ENCODE results near the gene GJB3. TPM values are rescaled to one million over a fixed set of nuclear protein-coding genes. Genes with fewer than 3 reads are reported as not detected.

Gene GJB3
- total RNA-seq, 4 donors from 2014 or later, result not detected

DNA sequence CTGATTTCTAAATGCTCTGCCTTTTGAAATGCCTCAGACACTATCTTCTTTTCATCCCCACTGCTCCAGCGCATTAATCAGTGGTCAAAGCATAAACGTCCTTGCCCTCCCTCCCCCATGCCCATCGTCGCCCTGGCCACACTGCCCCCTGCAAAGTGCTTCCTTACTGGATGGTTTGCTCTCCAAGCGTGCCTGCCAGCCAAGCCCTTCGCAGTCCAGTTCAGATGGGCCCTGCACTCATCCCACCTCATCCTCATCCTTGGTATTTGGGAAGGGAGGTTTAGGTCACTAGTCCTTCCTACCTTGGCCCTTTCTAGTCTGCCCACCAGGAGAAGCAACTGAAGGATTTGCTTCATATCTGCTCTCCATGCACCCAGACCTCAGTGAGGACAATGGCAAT, 14.9 kb downstream of the GJB3 start:
- TF ChIP-seq, protein P1, sequence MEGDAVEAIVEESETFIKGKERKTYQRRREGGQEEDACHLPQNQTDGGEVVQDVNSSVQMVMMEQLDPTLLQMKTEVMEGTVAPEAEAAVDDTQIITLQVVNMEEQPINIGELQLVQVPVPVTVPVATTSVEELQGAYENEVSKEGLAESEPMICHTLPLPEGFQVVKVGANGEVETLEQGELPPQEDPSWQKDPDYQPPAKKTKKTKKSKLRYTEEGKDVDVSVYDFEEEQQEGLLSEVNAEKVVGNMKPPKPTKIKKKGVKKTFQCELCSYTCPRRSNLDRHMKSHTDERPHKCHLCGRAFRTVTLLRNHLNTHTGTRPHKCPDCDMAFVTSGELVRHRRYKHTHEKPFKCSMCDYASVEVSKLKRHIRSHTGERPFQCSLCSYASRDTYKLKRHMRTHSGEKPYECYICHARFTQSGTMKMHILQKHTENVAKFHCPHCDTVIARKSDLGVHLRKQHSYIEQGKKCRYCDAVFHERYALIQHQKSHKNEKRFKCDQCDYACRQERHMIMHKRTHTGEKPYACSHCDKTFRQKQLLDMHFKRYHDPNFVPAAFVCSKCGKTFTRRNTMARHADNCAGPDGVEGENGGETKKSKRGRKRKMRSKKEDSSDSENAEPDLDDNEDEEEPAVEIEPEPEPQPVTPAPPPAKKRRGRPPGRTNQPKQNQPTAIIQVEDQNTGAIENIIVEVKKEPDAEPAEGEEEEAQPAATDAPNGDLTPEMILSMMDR (IDR thresholded peaks at IDR 0.05; ENCODE audit: low read depth), result no peak

DNA sequence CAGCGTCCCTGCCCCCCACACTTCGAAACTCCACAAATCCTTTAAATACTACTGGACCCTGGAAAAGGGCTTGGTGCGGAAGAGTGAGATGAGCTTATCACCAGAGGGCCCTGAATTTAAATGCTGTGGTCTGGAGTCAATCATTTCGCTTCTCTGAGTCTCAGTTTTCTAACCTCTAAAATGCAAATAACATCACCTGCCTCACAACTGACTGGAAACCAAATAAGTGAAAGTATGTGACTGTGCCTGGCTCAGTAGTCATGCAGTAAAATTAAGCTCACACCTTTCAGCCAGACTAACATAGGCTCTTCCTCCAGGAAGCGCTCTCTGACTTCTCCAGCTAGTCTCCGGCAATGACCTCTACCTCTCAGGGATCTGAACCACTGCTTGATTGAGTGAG, 16.0 kb downstream of the GJB3 start:
- TF ChIP-seq, protein P1 (IDR thresholded peaks at IDR 0.05; ENCODE audit: low read depth), result no peak

DNA sequence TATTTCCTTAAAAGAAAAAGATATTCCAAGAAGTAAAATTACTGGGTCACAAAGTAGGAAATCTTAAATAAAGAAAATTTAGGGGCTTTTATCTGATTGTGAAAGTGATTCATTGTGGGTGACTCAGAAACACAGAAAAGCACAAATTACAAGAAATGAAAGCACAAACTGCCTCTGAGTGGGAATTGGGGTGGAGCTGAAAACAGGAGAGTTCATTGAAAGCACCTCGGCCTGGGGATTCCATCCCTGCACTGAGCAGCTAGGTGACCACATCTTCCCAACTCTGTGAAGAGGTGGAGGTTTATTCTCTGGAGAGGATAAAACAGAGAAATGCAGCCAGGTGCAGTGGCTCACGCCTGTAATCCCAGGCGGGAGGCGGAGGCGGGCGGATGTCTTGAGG, 19.2 kb downstream of the GJB3 start:
- TF ChIP-seq, protein P1 (IDR thresholded peaks at IDR 0.05; ENCODE audit: low read depth), result no peak

DNA sequence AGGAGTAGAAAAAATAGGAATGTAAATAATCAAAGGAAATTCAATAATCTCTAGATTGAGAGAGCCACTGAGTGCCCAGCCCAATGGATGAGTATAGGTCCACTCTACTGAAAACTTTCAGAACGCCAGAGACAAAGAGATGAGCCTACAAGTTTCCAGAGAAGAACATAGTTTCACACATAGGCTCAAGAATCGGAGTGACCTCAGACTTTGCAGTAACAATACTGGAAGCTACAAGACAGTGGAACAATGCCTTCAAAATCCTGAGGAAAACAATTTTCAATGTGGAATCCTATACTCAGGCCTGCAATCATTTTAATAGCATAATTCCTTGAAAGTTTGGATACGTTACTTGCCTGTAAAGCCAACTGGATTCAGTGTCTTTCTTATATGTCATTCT, 22.8 kb downstream of the GJB3 start:
- TF ChIP-seq, protein P1 (IDR thresholded peaks at IDR 0.05; ENCODE audit: low read depth), result no peak

DNA sequence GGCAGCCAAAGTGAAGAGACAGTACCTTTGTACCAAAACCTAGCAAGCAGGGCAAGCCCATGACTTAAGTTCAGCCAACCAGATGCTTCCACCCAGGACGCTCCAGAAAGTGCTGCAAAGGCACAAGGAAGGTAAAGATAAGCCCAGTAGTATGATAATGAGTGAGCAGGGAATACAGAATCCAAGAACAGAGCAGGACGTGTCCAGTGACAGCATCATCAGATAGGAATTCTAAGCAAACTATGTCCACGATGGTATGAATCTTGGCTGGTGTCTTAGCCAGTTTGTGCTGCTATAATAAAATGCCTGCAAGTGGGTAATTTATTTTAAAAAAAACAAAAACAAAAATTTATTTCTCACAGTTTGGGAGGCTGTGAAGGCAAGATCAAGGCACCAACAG, 25.4 kb downstream of the GJB3 start:
- TF ChIP-seq, protein P1 (IDR thresholded peaks at IDR 0.05; ENCODE audit: low read depth), result no peak

DNA sequence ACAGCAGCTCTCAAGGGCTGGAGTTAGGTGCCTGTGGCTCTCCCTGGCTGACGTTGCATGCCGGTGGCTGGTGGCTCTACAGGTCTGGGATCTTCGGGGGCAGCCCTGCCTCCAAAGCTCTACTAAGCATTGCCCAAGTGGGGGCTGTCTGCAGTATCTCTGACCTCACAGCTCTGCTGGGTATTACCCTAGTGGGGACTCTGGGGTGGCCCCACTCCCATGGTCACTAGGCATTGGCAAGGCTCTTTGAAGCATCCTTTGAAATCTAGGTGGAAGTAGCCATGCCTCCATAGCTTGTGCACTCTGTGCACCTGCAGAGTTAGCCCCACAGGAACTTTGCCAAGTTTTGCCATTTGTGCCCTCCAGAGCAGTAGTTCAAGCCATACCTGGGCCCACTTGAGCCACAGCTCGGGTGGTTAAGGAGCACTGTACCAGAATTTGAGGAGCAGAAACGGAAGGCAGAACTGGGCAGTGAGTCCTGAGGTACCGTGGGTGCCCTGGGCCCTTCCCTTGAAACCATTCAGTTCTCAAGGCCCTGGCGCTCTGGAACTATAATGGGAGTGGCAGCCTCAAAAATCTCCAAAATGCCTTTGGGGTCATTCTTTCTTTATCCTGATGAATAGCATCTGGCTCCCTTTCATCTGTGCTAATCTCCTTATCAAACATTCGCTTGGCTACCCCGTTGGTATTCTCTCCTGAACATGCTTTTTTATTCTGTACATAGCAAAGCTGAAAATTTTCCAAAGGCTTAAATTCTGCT, 27.2 kb downstream of the GJB3 start:
- TF ChIP-seq, protein P1 (IDR thresholded peaks at IDR 0.05; ENCODE audit: low read depth), result no peak

DNA sequence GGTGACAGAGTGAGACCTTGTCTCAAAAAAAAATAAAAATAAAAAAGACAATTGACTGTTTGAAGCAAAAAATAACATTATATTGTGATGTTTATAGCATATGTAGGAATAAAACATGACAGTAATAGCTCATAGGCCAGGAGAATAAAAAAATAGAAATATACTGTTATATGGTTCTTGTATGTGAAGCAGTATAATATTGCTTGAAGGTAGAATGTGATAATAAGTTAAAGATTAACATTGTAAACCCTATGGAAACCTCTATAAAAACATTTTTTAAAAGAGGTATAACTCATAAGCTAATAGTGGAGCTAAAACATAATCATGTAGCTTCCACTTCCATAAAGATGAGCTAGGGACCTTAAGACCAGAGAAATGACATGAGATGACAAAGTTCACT, 35.3 kb downstream of the GJB3 start:
- TF ChIP-seq, protein P1 (IDR thresholded peaks at IDR 0.05; ENCODE audit: low read depth), result no peak

Measured in subcutaneous adipose tissue (tissue), 4 donors.